ENCODE results near the gene BCAR1.

BCAR1 gene

DNA sequence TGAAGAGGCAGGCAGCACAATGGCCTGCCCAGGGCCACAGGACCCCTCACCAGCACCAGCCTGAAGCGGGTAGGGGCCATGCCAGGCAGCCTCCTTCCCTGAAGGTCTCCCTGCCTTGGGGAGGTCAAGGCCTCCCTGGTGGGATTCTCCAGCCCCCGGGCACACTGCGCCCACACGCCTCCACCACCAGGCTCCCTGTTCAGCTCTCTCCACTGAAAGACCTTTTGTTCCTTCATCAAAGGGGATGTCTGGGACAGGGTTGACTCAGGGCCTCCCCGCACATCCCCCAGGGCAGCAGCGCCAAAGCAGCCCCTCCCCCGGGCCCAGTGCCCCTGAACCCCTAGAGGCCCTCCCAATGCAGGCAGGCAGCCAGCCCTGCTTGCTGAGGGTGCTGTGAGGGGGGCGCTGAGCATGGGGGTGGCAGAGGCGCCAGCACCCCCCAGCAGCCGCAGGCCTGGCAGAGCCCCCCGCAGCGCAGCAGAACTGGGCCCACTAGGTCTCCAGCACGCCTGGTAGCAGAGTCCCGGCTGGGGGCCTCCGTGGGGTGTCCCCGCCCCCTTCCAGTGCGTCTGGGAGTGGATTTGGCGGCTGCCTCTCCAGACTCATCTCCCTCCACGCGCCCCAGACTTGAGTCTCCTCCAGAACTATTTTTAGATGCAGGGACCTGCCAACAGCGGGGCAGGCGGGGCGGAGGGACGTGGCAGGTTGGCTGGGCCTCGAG is 13.1 kb downstream of the BCAR1 start:
- no peak for DNase-seq (ENCODE audit: low spot score)
- TF ChIP-seq, protein P1, sequence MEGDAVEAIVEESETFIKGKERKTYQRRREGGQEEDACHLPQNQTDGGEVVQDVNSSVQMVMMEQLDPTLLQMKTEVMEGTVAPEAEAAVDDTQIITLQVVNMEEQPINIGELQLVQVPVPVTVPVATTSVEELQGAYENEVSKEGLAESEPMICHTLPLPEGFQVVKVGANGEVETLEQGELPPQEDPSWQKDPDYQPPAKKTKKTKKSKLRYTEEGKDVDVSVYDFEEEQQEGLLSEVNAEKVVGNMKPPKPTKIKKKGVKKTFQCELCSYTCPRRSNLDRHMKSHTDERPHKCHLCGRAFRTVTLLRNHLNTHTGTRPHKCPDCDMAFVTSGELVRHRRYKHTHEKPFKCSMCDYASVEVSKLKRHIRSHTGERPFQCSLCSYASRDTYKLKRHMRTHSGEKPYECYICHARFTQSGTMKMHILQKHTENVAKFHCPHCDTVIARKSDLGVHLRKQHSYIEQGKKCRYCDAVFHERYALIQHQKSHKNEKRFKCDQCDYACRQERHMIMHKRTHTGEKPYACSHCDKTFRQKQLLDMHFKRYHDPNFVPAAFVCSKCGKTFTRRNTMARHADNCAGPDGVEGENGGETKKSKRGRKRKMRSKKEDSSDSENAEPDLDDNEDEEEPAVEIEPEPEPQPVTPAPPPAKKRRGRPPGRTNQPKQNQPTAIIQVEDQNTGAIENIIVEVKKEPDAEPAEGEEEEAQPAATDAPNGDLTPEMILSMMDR (IDR thresholded peaks at IDR 0.05; ENCODE audit: borderline replicate concordance, control extremely low read depth, extremely low read depth, insufficient read depth, missing control alignments): no peak
- in situ Hi-C loops (cut with MboI; ENCODE audit: low sequenced_read_pairs, unreplicated experiment): no loop called here

DNA sequence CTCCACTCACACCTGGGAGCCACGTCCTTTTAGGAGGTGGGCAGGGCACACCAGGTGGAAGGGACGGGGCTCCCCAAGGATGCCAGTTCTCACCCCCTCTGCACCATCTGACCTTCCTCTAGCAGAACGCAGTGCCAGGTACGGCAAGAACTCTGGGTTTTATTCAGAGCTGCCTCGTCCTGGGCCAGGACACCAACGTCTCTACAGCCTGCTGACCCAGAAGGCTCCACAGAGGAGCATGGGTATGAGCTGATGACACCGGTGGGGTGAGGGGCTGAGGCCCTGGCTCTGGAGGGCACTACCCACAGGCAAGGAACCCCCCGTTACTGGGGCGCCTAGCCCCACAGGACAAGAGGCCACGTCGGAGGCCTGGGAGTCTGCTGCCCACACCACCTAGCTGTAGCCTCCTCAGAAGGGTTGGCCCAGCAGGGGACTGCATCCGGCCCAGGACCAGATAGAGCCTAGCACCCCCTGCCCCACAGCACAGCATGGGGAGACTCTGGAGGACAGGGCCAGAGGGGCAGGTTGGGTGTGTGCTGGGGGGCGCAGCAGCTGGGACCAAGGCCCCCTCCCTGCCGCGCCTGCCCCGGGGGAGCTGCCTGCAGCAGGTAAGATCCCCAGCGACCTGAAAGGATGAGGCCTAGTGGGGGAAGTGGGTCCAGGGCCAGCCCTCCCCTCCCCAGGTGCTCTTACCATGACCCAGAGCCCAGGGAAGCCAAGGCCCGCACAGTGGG is 13.9 kb downstream of the BCAR1 start:
- TF ChIP-seq, protein P1 (IDR thresholded peaks at IDR 0.05; ENCODE audit: borderline replicate concordance, control extremely low read depth, extremely low read depth, insufficient read depth, missing control alignments): no peak
- in situ Hi-C loops (cut with MboI; ENCODE audit: low sequenced_read_pairs, unreplicated experiment): no loop called here
- no peak for DNase-seq (ENCODE audit: low spot score)

DNA sequence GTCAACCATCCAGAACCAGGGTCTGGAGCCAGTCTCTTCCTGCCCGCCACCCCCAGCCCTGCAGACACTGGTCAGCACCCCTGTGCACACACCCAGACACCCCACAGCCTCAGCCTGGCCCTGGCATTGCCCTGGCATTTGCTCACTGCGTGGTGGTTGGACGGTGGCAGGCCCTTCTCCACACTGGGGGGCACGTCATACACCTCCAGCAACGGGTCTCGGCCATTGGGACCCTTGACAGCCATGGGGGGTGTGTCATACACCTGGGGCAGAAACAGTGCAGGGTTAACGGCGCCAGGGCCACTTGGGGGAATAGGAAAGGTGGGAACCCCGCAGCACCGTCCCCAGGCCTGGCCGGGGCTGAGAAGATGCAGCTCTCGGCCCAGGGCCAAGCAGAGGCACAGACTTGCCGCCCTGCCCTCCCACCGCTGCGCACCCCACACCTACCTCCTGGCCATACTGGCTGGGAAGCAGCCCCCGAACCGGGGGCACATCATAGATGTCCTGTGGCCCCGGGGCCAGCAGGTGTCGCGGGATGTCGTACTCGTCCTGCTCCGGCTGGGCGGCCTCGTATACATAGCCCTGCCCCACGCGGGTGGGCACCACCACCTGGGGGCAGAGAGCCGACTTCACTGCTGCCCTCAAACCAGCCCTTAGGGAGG is 14.6 kb downstream of the BCAR1 start:
- TF ChIP-seq, protein P1 (IDR thresholded peaks at IDR 0.05; ENCODE audit: borderline replicate concordance, control extremely low read depth, extremely low read depth, insufficient read depth, missing control alignments): no peak
- in situ Hi-C loops (cut with MboI; ENCODE audit: low sequenced_read_pairs, unreplicated experiment): no loop called here
- no peak for DNase-seq (ENCODE audit: low spot score)

DNA sequence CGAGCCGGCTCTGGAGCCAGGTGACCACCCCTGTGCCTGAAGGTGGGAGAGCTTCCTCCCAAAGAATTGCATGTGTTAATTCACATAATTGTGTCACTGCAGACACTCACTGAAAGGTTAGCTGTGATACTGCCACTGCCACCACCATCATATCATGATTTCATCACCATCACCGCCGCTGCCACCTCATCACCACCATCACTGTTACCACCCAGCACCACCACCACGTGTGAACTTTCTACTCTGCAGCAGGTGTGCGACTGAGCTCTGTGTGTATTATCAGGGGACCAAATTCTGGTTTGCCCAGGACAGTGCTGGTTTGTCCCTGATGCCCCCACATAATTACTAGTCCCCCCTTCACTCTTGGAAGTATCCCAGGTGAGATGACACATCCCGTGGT is 15.2 kb downstream of the BCAR1 start:
- in situ Hi-C loops (cut with MboI; ENCODE audit: low sequenced_read_pairs, unreplicated experiment): no loop called here
- TF ChIP-seq, protein P1 (IDR thresholded peaks at IDR 0.05; ENCODE audit: borderline replicate concordance, control extremely low read depth, extremely low read depth, insufficient read depth, missing control alignments): no peak
- DNase-seq (ENCODE audit: low spot score): no peak

DNA sequence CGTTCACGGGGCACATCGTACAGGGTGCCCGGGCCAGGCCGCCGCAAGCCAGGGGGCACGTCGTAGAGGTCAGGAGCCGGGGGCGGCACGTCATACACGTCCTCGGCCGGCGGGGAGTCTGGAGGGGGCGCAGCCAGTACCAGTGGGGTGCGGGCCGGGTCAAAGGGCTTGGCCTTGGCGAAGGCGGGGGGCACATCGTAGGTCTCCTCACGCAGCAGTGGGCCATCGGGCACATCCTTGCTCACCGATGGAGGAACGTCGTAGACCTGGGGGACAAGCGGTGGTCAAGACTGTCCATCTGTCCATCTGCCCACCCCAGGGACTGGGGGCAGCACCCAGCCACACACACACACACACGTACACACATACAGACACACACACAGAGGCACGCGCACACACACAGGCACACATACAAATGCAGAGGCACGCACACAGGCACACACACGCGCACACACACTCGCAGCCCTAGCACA is 15.7 kb downstream of the BCAR1 start:
- TF ChIP-seq, protein P1 (IDR thresholded peaks at IDR 0.05; ENCODE audit: borderline replicate concordance, control extremely low read depth, extremely low read depth, insufficient read depth, missing control alignments): no peak
- no peak for DNase-seq (ENCODE audit: low spot score)
- in situ Hi-C loops (cut with MboI; ENCODE audit: low sequenced_read_pairs, unreplicated experiment): no loop called here

DNA sequence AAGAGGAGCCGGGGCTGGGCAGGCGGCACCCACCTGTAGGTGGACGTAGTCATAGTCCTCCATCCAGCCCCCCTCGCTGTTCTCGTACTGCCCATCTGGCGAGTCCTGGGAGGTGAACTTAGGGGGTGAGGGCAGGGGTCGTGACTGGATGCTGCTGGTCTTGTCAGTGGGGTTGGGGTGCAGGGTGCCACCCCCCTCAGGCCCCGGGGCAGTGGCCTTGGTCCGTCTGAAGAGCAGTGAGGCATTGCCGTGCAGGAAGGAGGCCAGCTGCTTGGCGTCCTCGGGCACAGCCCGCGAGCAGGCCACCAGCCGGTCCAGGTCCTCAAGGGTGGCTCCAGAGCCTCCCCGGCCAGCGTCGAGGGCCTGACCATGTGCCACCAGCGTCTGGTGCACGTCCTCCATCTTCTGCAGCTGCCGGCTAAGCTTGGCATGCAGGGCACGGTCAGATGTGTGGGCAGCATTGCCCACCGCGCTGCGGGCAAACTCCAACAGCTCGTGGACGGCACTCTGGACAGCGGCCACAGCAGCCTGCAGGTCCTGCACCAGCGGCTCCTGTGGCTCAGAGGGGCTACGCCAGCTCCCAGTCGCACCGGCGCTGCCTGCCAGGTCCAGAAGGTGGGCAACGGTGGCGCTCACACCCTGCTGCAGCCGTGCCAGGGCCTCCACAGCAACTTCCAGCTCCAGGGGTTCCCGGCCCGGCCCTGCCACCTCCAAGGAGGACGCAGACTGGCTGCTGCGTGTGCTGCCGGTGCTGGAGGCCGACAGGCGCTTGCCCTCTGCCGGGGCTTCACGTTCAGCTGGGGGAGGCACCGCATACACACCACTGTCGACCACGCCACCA is 16.3 kb downstream of the BCAR1 start:
- no peak for DNase-seq (ENCODE audit: low spot score)
- in situ Hi-C loops (cut with MboI; ENCODE audit: low sequenced_read_pairs, unreplicated experiment): no loop called here
- TF ChIP-seq, protein P1 (IDR thresholded peaks at IDR 0.05; ENCODE audit: borderline replicate concordance, control extremely low read depth, extremely low read depth, insufficient read depth, missing control alignments): no peak
